ENCODE data around the gene BLOC1S1. TPM values are rescaled to one million over a fixed set of nuclear protein-coding genes. Genes with fewer than 3 reads are reported as not detected.

BLOC1S1 gene
- total RNA-seq, 4 donors from 2014 or later: 53.6 to 238 (median 140) TPM

DNA sequence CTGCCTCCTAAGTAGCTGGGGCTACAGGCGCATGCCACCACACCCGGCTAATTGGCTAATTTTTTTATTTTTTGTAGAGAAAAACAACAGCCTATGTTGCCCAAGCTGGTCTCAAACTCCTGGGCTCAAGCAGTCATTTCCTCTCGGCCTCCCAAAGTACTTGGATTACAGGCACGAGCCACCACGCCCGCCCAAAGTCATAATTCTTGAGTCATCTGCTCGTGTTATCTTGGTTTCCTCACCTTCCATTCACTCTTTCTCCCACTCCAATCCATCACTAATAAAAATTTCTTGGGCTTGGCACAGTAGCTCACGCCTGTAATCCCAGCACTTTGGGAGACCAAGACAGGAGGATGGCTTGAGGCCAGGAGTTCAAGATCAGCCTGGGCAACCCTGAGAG is 40.2 kb upstream of the BLOC1S1 start:
- DNase-seq: no peak
- Histone ChIP-seq H3K36me3 (no peaks in the 10 kb centered on the region), H3K9me3 (no peaks in the 10 kb centered on the region), H3K27me3 (no peaks in the 10 kb centered on the region), H3K4me3 (no peak overlapping the region), H3K27ac (no peak overlapping the region), H3K4me1 (no peaks in the 10 kb centered on the region)
- intact Hi-C loops (cut with DNase I; ENCODE audit: low total_unique reads): no loop called here
- TF ChIP-seq POLR2A (IDR thresholded peaks at IDR 0.05): no peak
- TF ChIP-seq, protein P1, sequence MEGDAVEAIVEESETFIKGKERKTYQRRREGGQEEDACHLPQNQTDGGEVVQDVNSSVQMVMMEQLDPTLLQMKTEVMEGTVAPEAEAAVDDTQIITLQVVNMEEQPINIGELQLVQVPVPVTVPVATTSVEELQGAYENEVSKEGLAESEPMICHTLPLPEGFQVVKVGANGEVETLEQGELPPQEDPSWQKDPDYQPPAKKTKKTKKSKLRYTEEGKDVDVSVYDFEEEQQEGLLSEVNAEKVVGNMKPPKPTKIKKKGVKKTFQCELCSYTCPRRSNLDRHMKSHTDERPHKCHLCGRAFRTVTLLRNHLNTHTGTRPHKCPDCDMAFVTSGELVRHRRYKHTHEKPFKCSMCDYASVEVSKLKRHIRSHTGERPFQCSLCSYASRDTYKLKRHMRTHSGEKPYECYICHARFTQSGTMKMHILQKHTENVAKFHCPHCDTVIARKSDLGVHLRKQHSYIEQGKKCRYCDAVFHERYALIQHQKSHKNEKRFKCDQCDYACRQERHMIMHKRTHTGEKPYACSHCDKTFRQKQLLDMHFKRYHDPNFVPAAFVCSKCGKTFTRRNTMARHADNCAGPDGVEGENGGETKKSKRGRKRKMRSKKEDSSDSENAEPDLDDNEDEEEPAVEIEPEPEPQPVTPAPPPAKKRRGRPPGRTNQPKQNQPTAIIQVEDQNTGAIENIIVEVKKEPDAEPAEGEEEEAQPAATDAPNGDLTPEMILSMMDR (IDR thresholded peaks at IDR 0.05): no peak

GRCh38 chr12:55676707-55677106 is 39.1 kb upstream of the BLOC1S1 start:
- Histone ChIP-seq H3K27ac (no peak overlapping the region), H3K9me3 (no peaks in the 10 kb centered on the region), H3K4me3 (no peak overlapping the region), H3K36me3 (no peaks in the 10 kb centered on the region), H3K27me3 (no peaks in the 10 kb centered on the region), H3K4me1 (peaks cover 0 to 6% of the 10 kb centered on the region in 2 donors)
- TF ChIP-seq POLR2A (IDR thresholded peaks at IDR 0.05): no peak
- TF ChIP-seq, protein P1 (IDR thresholded peaks at IDR 0.05): no peak
- no peak for DNase-seq
- intact Hi-C loops (cut with DNase I; ENCODE audit: low total_unique reads): no loop called here

GRCh38 chr12:55679691-55680090 is 36.2 kb upstream of the BLOC1S1 start:
- TF ChIP-seq POLR2A (IDR thresholded peaks at IDR 0.05): no peak
- TF ChIP-seq, protein P1 (IDR thresholded peaks at IDR 0.05): no peak
- Histone ChIP-seq H3K4me3 (no peak overlapping the region), H3K9me3 (no peaks in the 10 kb centered on the region), H3K27me3 (no peaks in the 10 kb centered on the region), H3K36me3 (no peaks in the 10 kb centered on the region), H3K4me1 (peaks cover 0 to 6% of the 10 kb centered on the region in 2 donors), H3K27ac (no peak overlapping the region)
- intact Hi-C loops (cut with DNase I; ENCODE audit: low total_unique reads): no loop called here
- no peak for DNase-seq

- intact Hi-C loops (cut with DNase I; ENCODE audit: low total_unique reads): no loop called here
- DNase-seq: peak in 1 of 2 donors; percentile 45
- H3K9me3 ChIP-seq: no peaks in the 10 kb centered on the region
- H3K4me3 ChIP-seq: no peak overlapping the region
- peaks cover 0 to 6% of the 10 kb centered on the region in 2 donors for H3K4me1 ChIP-seq
- H3K27ac ChIP-seq: no peak overlapping the region
- no peak for TF ChIP-seq POLR2A (IDR thresholded peaks at IDR 0.05)
- TF ChIP-seq, protein P1 (IDR thresholded peaks at IDR 0.05): peak in 3 of 4 experiments; percentile 11 to 14 (median 12)
- H3K27me3 ChIP-seq: no peaks in the 10 kb centered on the region
- H3K36me3 ChIP-seq: no peaks in the 10 kb centered on the region
Measured at GRCh38 chr12:55681142-55682077, 34.4 kb upstream of the BLOC1S1 start.

DNA sequence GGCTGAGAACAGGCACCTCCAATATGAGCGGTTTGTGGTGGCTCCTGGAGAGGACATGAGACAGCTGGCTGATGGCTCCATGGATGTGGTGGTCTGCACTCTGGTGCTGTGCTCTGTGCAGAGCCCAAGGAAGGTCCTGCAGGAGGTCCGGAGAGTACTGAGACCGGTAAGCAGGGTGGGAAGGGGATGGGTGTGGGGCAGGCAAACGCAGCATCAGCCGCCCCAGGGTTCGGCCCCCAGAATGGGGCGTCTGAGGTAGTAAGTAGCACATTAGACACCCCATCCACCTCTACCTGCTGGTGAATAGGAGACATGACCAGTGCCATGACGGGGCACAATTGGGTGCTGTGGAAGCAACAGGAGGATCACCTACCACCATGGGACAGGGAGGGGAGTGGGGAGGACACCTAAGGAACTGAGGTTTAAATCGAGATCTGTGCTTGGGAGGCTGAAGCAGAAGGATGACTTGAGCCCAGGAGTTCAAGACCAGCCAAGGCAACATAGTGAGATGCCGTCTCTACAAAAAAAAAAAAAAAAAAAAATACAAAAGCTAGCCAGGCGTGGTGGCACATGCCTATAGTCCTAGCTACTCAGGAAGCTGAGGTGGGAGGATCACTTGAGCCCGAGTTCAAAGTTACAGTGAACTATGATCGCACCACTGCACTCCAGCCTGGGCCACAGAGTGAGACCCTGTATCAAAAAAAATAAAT is 33.6 kb upstream of the BLOC1S1 start:
- peaks cover 0 to 6% of the 10 kb centered on the region in 2 donors for H3K4me1 ChIP-seq
- no peaks in the 10 kb centered on the region for H3K9me3 ChIP-seq
- H3K36me3 ChIP-seq: no peaks in the 10 kb centered on the region
- TF ChIP-seq, protein P1 (IDR thresholded peaks at IDR 0.05): no peak
- no peak for DNase-seq
- intact Hi-C loops (cut with DNase I; ENCODE audit: low total_unique reads): no loop called here
- H3K4me3 ChIP-seq: no peak overlapping the region
- H3K27me3 ChIP-seq: no peaks in the 10 kb centered on the region
- no peak overlapping the region for H3K27ac ChIP-seq

Measured in uterus (tissue), 4 donors.